Ishikawa (cell line): ENCODE results near the gene UBE2M.

Experiments used
- CEBPB ChIP-seq: IDR thresholded peaks from 2 replicates; pipeline ENCODE4 v1.6.1; 2012
- CREB1 ChIP-seq: IDR thresholded peaks from 2 replicates; pipeline ENCODE4 v1.6.1; 2012; ENCODE audit warnings: low read depth
- EGR1 ChIP-seq: IDR thresholded peaks from 2 replicates; pipeline ENCODE4 v1.6.1; 2012
- EP300 ChIP-seq: IDR thresholded peaks from 2 replicates; pipeline ENCODE4 v1.6.1; 2012; ENCODE audit warnings: borderline replicate concordance
- FOXM1 ChIP-seq: IDR thresholded peaks from 2 replicates; pipeline ENCODE4 v1.6.1; 2012; ENCODE audit warnings: low read depth, borderline replicate concordance
- MAX ChIP-seq: IDR thresholded peaks from 2 replicates; pipeline ENCODE4 v1.6.1; 2012
- NFIC ChIP-seq: IDR thresholded peaks from 2 replicates; pipeline ENCODE4 v1.6.1; 2012
- RAD21 ChIP-seq: IDR thresholded peaks from 2 replicates; pipeline ENCODE4 v1.6.1; 2012; ENCODE audit warnings: low read depth
- REST ChIP-seq: IDR thresholded peaks from 2 replicates; pipeline ENCODE4 v1.6.1; 2012; ENCODE audit warnings: low read depth, mild to moderate bottlenecking
- TAF1 ChIP-seq: IDR thresholded peaks from 2 replicates; pipeline ENCODE4 v1.6.1; 2012; ENCODE audit warnings: low read depth, mild to moderate bottlenecking
- TCF12 ChIP-seq: IDR thresholded peaks from 2 replicates; pipeline ENCODE4 v1.6.1; 2012; ENCODE audit warnings: low read depth
- TEAD4 ChIP-seq: IDR thresholded peaks from 2 replicates; pipeline ENCODE4 v1.6.1; 2012
- USF1 ChIP-seq: IDR thresholded peaks from 2 replicates; pipeline ENCODE4 v1.6.1; 2012
- YY1 ChIP-seq: IDR thresholded peaks from 2 replicates; pipeline ENCODE4 v1.6.1; 2012; ENCODE audit warnings: low read depth
- ZBTB7A ChIP-seq: IDR thresholded peaks from 2 replicates; pipeline ENCODE4 v1.6.1; 2012; ENCODE audit warnings: low read depth

UBE2M gene

GRCh38 chr19:58572026-58572817, 13.8 kb upstream of the UBE2M start:
- no peak for TF ChIP-seq EGR1
- no peak for TF ChIP-seq CREB1
- no peak for TF ChIP-seq USF1
- TF ChIP-seq FOXM1 = no peak
- no peak for TF ChIP-seq TCF12
- no peak for TF ChIP-seq REST
- no peak for TF ChIP-seq ZBTB7A
- TF ChIP-seq TAF1 = no peak
- no peak for TF ChIP-seq EP300
- TF ChIP-seq MAX = 0 out of 2 replicates have a peak, but pooled peaks have one; percentile 17
- TF ChIP-seq CEBPB = no peak
- TF ChIP-seq NFIC = peak; percentile 83; the same call in 1 of the 2 replicates
- TF ChIP-seq RAD21 = no peak
- TF ChIP-seq YY1 = peak; percentile 82
- no peak for TF ChIP-seq TEAD4

GRCh38 chr19:58571575-58571947, 13.2 kb upstream of the UBE2M start:
- TF ChIP-seq USF1 (no peak), NFIC (no peak), EGR1 (no peak), ZBTB7A (no peak), TEAD4 (no peak), YY1 (no peak), TCF12 (no peak), TAF1 (no peak), MAX (no peak), EP300 (no peak), REST (no peak), RAD21 (no peak), CEBPB (no peak)

- no peak for TF ChIP-seq REST
- TF ChIP-seq CREB1 = no peak
- no peak for TF ChIP-seq USF1
- no peak for TF ChIP-seq YY1
- TF ChIP-seq FOXM1 = no peak
- TF ChIP-seq EP300 = no peak
These were observed 12.6 kb upstream of the UBE2M start for GRCh38 chr19:58570770-58571574.
